ENCODE data around the gene COG5. TPM values are rescaled to one million over a fixed set of nuclear protein-coding genes. Genes with fewer than 3 reads are reported as not detected.

Gene COG5
- total RNA-seq, 1 donor = 53.8 TPM

- no peak for TF ChIP-seq CTCF (IDR thresholded peaks at IDR 0.05; ENCODE audit: insufficient read depth, low read length)
- no peak for DNase-seq (ENCODE audit: low read depth)
- no peak overlapping the region for H3K4me3 ChIP-seq (ENCODE audit: low read depth, low read length)
Observed at GRCh38 chr7:107326061-107326460, 237.7 kb downstream of the COG5 start.

GRCh38 chr7:107322015-107322414 is 241.7 kb downstream of the COG5 start:
- no peak overlapping the region for H3K4me3 ChIP-seq (ENCODE audit: low read depth, low read length)
- DNase-seq (ENCODE audit: low read depth) = no peak
- no peak for TF ChIP-seq CTCF (IDR thresholded peaks at IDR 0.05; ENCODE audit: insufficient read depth, low read length)

GRCh38 chr7:107321611-107322010 is 242.1 kb downstream of the COG5 start:
- TF ChIP-seq CTCF (IDR thresholded peaks at IDR 0.05; ENCODE audit: insufficient read depth, low read length) = no peak
- no peak for DNase-seq (ENCODE audit: low read depth)

GRCh38 chr7:107319724-107320228 is 243.9 kb downstream of the COG5 start:
- no peak overlapping the region for H3K4me3 ChIP-seq (ENCODE audit: low read depth, low read length)
- no peak for DNase-seq (ENCODE audit: low read depth)
- no peak for TF ChIP-seq CTCF (IDR thresholded peaks at IDR 0.05; ENCODE audit: insufficient read depth, low read length)

More at GRCh38 chr7:107321611-107322010, 242.1 kb downstream of the COG5 start:
- no peak overlapping the region for H3K4me3 ChIP-seq (ENCODE audit: low read depth, low read length)

GRCh38 chr7:107318523-107319160 is 245.1 kb downstream of the COG5 start:
- no peak overlapping the region for H3K4me3 ChIP-seq (ENCODE audit: low read depth, low read length)
- TF ChIP-seq CTCF (IDR thresholded peaks at IDR 0.05; ENCODE audit: insufficient read depth, low read length) = no peak
- DNase-seq (ENCODE audit: low read depth) = peak; percentile 6

GRCh38 chr7:107315716-107316220 is 248.0 kb downstream of the COG5 start:
- DNase-seq (ENCODE audit: low read depth) = no peak
- H3K4me3 ChIP-seq (ENCODE audit: low read depth, low read length) = no peak overlapping the region
- TF ChIP-seq CTCF (IDR thresholded peaks at IDR 0.05; ENCODE audit: insufficient read depth, low read length) = no peak
